Activated T-helper 1 cell treated with Interleukin-2 at 50 U/mL for 16 hours (primary cell): Measurements from ENCODE around the gene ITPKA.

Experiments used
- DNase-seq: peaks from one replicate; pipeline ENCODE4 v3.0.0-alpha.2; 2020; ENCODE audit warnings: low read depth

Gene ITPKA

DNA sequence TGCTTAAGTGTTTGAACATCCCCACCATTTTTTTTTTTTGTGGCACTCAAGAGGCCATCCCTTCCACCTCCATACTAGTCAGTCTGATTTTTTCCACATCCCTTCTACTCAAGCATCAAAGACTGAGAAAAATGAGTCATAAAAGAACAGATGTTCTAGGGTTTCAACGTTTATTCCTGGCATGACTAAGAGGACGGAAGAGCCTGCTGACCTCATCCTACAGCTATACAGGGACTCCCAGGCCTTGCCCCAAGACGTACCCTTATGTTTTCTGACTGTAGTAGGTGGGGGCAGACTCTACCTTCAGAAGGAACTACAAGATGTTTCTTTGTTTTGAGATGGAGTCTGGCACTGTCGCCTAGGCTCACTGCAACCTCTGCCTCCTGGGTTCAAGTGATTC, 3.3 kb upstream of the ITPKA start:
- no peak for DNase-seq

DNA sequence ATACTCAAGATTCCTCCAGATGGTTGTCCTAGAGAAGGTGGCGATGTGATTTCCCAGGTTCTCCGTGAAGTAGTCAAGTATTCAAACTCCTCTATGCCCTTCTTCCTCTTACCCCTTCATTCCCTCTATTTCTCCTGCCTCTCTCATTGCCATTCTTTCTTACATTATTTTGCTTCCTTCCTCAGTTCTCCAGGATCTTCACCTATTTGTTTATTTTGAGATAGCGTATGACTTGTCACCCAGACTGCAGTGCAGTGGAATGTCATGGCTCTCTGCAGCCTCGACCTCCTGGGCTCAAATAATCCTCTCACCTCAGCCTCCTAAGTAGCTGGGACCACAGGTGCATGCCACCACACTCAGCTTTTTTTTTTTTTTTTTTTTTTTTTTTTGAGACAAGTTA, 1.8 kb upstream of the ITPKA start:
- DNase-seq, result no peak

DNA sequence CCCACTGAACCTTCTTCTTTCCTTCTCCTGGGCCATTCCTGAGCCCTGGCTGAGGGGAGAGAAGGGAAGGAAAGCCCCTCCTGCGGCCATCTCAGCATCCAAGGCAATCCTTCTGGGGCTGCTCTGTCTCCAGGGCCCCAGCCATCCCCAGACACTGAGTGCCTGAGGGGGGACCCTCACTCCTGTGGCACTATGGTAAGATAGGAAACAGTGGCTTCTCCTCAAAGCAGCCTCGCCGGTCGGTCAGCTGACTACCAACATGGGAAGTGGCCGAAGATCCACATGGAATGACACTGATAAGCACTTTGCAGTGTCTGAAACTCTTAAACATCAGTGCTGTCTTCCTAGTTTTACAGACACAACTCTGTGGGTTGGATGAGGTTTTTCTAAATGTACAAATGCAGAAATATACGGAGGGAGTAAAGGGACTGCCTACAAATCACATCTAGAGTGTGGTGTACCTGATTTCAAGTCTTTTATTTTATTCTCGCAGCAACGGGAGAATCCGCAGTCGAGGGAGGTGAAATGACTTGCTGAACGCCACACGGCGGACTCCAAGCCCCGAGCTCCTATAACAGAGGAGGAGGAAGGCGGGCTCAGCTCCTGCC, 973 bp upstream of the ITPKA start:
- no peak for DNase-seq

DNA sequence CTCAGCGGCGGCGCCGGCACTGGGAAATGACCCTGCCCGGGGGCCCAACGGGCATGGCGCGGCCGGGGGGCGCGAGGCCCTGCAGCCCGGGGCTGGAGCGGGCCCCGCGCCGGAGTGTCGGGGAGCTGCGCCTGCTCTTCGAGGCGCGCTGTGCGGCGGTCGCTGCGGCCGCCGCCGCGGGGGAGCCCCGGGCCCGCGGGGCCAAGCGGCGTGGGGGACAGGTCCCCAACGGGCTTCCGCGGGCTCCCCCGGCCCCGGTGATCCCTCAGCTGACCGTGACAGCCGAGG, 172 bp downstream of the ITPKA start:
- no peak for DNase-seq

DNA sequence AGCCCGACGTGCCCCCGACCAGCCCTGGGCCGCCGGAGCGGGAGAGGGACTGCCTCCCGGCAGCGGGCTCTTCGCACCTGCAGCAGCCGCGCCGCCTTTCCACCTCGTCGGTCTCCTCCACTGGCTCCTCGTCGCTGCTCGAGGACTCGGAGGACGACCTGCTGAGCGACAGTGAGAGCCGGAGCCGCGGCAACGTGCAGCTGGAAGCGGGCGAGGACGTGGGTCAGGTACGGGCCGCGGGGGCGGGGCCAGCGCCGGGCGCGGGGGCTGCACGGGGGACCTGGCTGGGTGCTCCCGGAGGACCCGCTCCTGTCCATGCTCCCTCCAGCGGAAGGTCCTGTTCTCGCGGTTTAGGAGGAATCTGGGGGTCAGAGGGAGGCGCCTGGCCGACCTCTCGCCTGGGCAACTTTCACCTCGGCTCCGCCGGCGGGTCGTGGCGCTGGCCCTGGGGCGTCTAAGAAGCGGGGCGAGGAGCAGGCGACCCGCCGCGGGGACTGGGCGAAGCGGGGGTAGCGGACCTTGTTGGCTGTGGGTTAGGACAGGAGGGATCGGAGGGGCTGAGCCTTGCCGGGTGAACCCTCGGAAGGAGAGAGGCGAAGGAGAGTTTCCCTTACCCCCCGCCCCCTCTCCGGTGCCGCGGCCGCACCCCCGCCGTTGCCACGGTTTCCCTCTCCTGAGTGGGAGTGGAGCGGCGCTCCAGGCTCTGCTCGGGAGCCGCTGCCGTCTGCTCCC, 682 bp downstream of the ITPKA start:
- no peak for DNase-seq

DNA sequence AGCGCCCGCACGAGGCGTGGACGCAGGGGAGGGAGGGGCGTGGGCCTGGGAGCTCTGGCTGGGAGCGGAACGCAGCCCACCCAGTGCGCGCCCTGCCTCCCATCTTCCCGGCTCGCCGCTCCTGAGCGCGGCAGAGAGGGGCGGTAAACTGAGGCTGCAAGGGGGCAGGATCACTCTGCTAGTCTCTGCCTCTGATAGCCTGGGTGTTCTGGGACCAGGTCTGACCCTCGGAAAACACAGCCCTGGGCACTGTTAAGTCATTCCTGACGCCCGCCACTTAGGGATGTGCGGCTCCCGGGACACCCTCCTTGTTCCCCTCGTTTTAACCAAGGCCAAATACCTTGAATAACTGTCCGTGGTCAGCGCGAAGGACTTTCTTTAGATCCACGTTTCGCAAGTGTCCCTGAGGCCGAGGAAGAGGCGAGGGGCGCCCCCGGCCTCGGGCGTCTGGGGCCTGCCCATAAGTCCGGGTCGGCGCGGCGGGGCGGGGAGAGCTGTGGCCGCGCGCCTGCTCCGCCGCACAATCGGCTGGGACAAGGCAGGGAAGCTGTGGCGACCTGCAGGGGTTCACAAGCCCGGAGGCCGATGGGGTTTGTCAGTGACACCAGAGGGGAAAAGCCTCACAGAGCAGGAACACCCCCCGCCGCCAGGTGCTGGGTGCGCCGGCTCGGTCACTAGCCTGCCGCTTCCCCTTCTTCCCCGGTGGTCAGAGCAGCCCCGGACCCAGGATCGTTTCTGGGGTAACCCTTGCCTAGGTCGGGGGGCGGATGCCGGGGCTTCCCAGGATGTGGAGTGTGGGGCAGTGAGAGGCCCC, 1.5 kb downstream of the ITPKA start:
- DNase-seq, result no peak

DNA sequence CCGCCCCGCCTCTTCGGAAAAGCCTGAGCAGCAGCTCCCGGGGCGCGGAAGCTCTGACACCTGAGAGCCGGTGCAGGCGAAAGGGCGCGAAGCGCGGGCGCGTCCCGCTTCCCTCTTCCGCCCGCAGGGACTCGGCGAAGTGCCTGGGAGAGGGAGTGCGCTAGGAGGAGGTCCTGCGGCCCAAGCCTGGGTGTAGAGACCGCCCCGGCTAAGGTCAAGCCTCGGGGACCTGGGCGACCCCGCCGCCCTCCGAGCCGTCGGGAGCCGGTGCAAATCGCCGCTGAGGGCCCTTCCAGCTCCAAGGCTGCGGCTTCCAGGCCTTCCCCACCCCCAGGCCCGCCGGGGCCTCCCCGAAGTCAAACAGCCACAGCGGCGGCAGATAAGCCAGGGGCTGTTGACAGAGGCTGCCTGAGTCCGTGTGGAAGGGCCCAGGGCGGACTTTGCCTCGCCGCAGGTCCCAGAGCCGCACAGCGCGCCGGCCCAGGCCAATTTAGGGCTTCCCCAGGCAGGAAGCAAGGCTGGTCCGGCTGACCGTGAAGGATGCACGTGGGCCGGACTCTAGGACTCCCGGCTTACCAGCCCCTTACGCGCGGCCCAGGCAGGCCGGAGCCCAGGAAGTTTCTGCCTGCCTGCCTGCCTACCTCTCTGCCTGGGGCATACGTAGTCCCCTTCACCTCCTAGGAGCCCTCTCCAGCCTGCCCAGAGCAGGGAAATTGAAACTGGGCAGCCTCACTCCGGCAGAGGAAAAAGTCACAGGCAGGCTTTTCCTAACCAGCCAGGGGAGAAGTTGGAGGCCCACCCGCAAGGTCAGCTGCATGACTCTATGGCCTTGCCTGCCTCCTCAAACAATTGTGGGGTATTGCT, 2.3 kb downstream of the ITPKA start:
- no peak for DNase-seq

DNA sequence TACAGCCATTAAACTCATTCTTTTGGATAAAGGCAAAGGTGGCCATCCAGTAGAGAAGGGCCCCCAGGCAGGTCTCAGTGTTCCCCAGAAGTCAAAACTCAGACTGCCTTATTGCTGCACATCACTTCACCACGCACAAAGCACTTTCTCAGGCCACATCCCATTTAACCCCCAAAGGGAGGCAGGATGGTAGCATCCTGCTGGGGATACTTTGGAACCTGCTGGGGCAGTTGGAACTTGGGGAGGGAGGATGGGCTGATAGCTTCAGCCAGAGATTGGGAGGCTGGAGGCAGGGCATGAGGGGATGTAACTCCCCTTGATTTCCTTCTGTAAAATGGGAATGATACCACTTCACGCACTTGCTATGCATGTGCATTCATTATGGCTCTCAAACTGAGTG, 5.0 kb downstream of the ITPKA start:
- DNase-seq, result no peak

DNA sequence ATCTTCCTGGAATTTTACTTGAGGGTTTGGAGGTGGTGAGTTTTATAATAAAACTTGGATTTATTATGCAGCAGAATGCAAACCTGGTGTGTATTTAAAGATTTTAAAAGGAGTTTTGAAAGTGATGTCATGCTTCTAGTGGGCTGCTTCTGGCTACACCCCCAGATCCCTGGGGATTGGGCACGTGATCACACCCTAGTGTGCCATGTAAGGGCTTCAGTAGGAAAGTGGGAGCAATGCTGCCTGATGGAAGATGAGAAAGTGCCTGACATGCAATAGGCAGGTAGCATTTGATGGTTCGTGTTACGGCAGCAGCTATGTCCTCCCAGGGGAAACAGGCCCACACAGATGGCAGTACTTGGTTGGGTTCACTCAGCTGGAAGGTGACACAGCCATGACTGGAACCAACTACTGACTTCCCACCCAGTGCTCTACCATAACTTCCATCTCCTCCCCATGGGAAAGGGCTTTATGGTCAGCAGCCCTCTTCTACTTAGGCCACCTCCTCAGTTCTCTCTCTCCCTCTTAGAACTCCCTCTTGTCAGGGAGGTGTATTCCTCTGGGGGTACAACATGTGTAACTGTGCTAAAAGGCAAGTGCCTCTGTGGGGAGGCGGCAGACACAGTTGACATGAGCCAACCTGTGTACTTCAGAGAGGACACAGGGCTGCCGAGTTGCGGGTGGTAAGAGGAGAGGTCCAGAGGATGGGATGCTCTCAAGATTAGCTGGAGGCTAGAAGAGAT, 5.6 kb downstream of the ITPKA start:
- DNase-seq, result no peak

DNA sequence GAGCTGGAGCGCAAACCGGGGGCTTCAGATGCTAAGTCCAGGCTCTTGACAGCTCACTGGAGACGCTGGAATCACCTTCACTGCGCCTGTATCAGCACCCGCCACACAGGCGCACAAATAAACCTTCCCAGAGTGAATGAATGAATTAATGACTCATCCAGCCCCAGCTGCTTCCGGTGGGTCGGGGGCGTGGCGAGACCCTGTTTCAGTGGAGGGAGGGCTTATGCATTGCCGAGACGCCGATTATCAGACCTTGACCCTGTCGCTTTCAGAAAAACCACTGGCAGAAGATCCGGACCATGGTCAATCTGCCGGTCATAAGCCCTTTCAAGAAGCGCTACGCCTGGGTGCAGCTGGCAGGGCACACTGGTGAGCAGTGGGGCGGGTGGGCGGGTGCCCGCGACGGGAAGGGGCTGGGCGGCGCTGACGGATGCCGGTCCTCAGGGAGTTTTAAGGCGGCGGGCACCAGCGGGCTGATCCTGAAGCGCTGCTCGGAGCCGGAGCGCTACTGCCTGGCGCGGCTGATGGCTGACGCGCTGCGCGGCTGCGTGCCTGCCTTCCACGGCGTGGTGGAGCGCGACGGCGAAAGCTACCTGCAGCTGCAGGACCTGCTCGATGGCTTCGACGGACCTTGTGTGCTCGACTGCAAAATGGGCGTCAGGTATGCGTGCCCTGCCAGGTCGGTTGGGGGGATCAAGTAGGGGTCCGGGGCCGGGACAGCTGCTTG, 7.7 kb downstream of the ITPKA start:
- no peak for DNase-seq

DNA sequence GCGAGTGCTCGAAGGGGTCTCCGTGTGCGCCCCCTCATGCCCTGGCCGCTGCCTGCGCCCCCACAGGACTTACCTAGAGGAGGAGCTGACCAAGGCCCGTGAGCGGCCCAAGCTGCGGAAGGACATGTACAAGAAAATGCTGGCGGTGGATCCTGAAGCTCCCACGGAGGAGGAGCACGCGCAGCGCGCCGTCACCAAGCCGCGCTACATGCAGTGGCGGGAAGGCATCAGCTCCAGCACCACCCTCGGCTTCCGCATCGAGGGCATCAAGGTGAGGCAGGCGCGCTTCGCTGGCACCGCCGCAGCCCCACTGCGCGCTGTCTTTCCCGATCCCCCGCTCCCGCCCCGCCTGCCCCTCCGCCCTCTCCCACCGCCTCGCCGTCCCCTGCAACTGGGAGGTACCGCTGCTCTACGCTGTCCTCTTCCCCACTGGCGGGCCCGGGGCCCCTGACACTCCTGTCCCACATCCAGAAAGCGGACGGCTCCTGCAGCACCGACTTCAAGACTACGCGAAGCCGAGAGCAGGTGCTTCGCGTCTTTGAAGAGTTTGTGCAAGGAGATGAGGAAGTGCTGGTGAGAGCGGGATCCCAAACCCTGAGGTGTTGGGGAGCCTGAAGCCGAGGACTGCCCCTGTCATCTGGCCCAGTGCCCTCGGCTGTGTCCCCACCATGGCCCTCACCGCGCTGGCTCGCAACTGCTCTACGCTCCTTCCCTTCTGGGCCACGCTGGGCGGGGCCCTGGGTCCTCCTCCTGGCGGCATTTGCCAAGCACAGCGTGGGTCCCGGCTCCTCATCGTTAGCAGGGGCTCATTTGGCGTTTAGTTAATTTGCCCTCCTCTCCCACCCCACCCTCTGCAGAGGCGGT, 8.5 kb downstream of the ITPKA start:
- no peak for DNase-seq

DNA sequence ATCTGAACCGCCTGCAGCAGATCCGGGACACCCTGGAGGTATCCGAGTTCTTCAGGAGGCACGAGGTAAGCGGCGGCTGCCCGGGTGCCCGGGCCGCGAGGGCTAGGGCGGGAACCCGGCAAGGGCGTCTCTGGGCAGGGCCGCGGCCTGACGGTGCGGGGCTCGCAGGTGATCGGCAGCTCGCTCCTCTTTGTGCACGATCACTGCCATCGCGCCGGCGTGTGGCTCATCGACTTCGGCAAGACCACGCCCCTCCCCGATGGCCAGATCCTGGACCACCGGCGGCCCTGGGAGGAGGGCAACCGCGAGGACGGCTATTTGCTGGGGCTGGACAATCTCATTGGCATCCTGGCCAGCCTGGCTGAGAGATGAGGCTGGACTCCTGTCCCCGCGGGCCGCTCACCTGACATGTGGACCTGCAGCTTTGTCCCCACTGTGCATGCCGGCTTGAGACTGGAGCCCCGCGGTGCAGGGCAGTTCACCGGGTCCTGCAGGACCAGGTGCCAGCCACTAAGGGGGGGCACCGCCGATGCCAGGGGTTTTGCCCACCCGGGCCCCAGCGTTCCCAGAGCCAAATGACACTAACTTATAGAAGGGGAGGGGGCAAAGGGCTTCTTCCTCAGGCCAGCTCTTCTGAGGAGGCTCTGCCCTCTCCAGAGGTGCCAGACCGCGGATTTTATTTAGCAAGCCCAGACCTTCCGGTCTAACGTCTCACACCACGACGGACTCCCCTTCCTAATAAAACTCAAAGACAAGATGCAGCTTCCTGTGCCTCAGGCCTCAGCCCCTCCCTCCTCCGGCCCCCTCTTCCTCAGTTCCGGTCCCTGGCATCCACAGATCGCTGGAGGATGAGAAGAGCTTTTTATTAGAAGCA, 9.4 kb downstream of the ITPKA start:
- DNase-seq, result no peak

DNA sequence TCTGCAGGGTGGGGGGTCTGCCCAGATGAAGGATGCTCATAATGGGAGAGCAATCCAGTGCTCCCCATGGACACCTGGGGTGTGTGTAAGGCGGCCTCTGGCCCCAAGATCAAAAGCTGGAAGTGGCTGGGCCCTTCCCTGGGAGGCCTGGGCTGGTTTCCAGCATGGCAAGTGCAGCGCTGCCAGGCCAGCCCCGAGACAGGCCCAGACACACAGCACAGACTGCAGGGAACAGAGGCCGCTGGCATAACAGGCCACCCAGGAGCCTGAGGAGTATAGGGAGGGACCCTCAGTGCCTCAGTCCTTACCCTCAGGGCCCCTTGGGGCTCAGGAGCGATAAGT, 10.0 kb downstream of the ITPKA start:
- DNase-seq, result no peak

DNA sequence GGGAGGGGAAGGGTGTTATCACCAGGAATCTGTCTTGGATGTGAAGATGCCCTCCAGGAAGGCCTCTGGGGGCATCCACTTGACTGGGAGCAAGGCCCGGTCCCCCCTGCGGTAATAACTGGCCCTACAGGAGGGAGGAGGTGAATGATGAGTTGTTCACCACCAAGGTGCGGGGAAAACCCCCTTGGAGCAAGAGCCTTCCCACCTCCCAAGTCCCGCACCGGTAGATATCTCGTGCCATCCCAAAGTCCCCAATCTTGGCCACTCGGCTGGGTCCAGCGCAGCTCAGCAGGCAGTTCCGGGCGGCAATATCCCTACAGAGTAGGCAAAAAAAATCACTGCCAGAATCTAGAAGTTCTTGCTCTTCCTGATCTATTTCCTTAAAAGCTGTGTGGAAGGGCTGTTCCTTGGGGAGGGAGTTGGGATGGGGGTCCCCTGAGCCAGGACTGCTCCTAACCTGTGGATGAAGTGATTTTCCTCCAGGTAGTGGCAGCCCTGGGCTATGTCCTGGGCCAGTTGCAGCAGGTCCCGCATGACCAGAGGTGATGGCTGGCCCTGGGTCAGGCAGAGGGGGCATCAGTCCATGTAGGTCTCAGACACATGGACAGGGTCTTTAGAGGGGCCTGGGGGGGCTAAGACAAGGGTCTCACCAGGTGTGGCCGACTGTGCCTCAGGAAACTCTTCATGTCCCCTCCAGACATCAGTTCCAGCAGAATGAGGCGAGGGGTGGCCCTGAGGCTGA, 11.2 kb downstream of the ITPKA start:
- DNase-seq, result no peak

DNA sequence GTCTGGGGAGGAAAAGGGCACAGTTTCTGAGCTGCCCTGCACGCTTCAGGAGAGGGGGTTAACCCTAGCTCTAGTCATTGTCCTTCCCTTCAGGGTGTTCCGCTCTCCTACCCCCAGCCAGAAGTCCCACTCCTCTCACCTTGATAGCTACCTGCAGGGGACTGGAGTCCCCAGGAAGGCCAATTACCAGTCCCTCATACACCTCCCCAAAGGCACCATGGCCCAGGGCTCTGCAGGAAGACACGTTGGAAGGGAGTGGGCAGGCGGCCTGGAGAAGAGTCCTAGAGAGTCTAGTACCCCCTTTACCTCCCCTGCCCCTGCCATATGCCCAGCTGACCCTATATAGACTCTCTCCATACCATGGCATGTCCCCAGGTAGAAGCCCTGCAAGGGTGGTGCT, 12.1 kb downstream of the ITPKA start:
- DNase-seq, result no peak

DNA sequence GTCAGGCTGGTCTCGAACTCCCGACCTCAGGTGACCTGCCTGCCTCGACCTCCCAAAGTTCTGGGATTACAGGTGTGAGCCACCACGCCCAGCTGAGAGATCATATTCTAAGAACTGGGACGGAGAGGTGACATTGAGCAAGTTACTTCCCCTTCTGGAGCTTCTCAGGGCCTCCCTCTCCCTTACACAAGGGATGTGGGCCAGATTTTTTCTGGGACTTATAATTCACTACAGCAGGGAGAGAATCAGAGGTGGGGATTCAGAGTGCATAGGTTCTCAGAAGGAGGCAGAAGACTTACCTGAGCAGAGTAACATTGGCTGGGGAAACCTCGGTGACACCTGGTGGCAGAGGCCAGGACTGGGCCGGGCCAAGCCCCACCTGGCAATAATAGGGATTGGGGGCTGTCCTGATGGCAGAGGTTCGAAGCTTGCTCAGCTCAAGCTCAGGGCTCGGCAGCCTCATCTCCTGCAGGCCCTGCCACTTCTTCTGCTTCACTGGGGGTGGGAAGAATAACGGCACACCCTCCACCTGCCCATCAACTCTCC, 13.2 kb downstream of the ITPKA start:
- no peak for DNase-seq

DNA sequence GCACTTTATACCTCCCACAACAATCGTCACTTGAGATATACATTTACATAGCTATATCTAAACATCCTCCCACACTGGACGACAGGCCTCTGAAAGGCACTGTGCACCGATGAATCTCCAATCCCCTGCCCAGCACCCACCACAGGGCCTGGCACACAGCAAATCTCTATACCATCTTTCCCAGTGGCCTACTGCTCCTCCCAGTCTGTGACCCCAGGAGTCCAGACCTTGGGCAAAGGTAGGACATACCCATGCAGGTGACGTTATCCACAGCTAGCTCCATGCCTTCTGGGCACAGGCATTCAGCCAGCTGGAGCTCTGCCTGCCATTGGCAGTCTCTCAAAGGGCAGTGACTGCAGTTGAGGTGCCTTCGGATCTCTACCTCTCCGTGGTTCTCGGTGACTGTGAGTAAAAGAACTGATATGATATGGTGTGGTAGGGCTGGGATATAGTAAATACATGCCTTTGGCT, 14.2 kb downstream of the ITPKA start:
- DNase-seq, result no peak

DNA sequence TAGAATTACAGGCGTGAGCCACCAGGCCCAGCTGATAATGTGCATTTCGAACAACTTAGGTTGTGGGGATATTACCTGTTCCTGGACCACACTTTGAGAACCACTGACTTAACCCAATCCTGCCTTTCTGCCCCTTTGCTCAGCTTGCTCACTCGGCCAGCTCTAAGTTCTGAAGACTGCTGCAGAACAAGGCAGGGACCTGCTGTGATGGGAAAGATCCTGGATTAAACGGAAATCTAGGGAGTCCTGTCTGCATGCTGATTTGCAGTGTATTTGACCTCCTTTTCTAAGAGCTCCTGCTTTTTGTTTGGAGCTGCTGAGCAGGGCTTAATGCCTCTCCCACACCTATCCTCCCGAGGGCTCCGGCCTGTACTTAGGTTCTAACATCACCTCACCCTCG, 17.1 kb downstream of the ITPKA start:
- no peak for DNase-seq
